GM18873 (cell line): ENCODE measurements around the gene NLRC5.

Experiments
- ATAC-seq: cut with Tn5 transposase; IDR thresholded peaks from one replicate; pipeline ENCODE4 v1.9.1; 2021; ENCODE audit warnings: mild to moderate bottlenecking, moderate library complexity, moderate number of reproducible peaks; ENCODE audit not compliant: unreplicated experiment, low FRiP score

NLRC5 gene, protein sequence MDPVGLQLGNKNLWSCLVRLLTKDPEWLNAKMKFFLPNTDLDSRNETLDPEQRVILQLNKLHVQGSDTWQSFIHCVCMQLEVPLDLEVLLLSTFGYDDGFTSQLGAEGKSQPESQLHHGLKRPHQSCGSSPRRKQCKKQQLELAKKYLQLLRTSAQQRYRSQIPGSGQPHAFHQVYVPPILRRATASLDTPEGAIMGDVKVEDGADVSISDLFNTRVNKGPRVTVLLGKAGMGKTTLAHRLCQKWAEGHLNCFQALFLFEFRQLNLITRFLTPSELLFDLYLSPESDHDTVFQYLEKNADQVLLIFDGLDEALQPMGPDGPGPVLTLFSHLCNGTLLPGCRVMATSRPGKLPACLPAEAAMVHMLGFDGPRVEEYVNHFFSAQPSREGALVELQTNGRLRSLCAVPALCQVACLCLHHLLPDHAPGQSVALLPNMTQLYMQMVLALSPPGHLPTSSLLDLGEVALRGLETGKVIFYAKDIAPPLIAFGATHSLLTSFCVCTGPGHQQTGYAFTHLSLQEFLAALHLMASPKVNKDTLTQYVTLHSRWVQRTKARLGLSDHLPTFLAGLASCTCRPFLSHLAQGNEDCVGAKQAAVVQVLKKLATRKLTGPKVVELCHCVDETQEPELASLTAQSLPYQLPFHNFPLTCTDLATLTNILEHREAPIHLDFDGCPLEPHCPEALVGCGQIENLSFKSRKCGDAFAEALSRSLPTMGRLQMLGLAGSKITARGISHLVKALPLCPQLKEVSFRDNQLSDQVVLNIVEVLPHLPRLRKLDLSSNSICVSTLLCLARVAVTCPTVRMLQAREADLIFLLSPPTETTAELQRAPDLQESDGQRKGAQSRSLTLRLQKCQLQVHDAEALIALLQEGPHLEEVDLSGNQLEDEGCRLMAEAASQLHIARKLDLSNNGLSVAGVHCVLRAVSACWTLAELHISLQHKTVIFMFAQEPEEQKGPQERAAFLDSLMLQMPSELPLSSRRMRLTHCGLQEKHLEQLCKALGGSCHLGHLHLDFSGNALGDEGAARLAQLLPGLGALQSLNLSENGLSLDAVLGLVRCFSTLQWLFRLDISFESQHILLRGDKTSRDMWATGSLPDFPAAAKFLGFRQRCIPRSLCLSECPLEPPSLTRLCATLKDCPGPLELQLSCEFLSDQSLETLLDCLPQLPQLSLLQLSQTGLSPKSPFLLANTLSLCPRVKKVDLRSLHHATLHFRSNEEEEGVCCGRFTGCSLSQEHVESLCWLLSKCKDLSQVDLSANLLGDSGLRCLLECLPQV (N-terminal part only)

DNA sequence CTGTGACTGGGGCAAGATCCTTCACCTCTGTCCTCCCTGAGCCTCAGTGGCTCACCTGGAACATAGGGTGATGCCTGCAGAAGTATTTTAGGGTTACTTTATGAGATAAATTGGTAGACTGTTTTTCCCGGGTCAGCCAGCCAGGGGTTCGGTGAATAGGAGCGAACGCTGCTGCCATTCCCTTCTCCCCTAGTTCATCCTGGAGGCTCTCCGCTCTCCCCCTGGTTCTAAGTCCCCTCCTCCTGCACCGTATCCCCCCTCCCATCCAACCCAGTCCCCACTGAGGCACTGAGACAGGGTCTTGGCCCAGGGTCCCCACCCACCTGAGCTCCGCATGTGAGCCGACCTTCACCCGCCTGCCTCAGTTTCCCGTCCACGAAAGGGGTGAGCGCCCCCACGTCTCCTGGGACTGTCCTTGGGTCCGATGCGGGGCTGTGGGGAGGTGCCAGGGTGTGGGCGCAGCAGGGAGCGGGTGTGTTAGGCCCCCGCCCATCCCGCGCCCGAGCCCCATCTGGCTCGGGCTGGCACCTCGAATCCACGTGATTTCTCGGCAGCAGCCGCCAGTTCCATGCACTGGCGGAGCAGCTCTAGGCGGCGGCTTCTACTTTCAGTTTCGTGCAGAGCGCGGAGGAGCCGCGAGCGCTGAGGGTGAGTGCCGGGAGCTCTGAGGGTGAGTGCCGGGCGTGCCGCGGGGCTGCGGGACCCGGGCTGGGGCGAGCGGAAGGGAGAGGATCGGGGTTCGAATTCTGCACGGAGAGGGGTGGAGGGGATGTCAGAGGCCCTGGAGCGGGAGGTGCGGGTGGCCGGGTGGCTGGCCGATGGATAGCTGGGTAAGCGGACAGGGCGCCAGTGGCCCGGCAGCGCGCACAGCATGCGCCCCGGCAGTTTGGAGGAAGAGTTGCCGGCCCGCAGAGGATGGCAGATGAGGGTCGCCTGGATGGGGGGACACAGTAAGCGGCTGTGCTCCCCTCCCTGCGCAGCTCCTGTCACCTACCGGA lies at the start of gene NLRC5:
Gene NLRC5, plus strand, starts transcription at position 610 of the 998 bp plus-strand sequence. CDS start 31,156 bp downstream, outside the sequence.
- ATAC-seq, result peak; percentile 46

- ATAC-seq, result no peak
Observed at GRCh38 chr16:56939801-56940200, 49.6 kb upstream of the NLRC5 start.

GRCh38 chr16:56941092-56941491 lies 48.3 kb upstream of the NLRC5 start:
- ATAC-seq, result no peak

GRCh38 chr16:56941856-56942331 lies 47.5 kb upstream of the NLRC5 start:
- no peak for ATAC-seq

DNA sequence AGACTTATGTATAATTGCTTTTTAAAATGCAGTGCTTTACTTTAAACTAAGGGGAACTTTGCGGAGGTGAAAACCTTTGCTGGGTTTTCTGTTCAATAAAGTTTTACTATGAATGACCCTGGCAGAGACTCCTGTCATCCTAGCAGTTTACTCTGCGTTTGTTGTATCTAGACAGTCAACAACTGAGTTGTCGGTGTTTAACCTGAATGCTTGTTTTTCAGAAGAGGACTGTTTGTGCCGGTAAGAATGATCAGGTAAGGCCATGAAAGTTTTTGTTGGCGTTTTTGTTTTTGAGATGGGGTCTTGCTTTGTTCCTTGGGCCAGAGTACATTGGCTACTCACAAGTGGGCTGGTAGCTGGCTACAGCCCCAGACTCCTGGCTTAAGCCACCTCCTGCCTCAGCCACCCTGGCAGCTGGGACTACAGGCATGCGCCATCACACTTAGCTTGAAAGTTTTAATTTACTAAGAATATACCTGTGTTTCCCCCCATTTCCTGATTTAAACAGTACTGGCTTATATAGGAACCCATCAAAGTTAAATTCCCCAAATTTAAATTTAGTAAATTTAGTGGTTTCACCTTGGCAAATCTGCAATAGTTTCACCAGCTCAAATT lies 45.5 kb upstream of the NLRC5 start:
- no peak for ATAC-seq

- peak; percentile 53 for ATAC-seq
Observed at GRCh38 chr16:56944954-56945839, 44.2 kb upstream of the NLRC5 start.

GRCh38 chr16:56945847-56946527 lies 43.4 kb upstream of the NLRC5 start:
- ATAC-seq, result no peak

GRCh38 chr16:56946767-56947603 lies 42.4 kb upstream of the NLRC5 start:
- ATAC-seq, result no peak

- no peak for ATAC-seq
Observed at GRCh38 chr16:56947604-56947995, 41.8 kb upstream of the NLRC5 start.

- no peak for ATAC-seq
Observed at GRCh38 chr16:56948234-56948633, 41.1 kb upstream of the NLRC5 start.

DNA sequence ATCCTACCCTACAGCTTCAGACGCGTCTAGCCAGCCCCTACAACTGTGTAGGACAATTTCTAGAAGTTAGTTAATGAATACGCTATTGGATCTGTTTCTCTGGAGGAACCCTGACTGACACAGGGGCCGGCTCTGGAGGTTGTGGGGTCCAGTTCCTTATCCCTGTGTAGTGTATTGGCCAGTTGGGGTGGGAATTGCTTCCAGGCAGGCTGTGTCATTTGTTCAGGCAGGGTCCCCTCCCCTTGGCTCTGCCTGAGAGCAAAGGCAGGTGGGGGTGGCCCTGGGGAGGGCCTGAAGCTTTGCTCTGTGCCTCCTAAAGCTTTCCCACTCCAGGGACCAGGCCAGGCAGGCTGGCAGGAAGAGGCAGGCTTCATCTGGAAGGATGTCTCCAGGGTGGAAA lies 39.3 kb upstream of the NLRC5 start:
- no peak for ATAC-seq

DNA sequence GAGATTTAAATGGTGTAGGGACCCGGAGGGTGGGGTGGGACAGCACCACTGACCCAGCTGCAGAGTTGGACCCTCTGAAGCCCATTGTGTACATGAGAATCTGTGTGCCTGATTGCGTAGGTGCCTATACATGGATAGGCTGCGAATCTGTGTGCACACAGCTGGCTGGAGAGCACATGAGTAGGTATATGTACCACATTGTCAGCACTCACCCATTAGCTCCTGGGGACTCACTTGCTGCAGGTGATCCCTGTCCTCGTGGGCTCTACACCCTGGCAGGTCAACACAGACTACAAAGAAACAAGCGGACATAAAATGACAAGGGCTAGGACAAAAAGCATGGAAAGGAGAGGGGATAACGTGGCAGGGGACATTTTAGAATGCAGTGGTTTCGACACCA lies 38.9 kb upstream of the NLRC5 start:
- no peak for ATAC-seq

DNA sequence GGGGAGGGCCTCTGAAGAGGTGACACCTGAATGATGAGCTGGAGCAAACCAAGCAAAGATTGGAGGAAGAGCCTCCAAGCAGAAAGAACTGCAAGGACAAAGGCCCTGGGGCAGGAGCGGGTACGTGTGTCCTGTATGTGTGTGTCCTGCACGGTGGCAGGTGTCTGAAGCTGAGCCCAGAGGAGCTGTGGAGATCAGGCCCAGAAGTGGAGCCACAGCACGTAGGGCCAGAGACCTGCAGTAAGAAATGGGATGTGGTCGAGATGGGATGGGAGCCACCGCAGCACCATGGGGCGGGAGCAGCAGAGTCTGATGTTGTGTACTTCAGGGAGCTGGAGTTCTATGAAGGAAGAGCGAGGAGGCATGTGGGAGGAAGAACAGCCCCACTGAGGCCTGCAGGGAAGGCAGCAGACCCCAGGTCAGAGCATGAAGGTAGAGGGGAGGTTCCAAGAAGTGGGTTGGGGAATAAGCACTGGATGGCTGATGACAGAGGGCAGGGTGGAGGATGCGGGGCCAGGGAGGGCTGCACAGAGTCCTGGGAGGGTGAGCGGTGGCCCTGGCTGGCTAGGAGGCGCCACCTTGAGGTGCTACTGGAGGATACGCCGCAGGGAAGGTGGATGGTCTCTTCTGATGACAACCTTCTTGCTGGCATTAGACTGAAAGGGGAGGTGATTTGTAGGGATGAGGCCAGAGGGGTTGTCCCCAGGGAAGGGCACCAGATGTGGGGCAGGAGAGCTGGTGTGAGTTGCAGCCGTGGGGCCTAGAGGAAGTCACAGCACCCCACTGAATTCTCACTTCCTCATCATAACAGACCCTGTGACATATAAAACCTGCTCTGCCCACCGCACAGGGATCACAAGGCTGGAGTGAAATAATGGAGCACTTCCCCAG lies 38.2 kb upstream of the NLRC5 start:
- ATAC-seq, result peak; percentile 39

DNA sequence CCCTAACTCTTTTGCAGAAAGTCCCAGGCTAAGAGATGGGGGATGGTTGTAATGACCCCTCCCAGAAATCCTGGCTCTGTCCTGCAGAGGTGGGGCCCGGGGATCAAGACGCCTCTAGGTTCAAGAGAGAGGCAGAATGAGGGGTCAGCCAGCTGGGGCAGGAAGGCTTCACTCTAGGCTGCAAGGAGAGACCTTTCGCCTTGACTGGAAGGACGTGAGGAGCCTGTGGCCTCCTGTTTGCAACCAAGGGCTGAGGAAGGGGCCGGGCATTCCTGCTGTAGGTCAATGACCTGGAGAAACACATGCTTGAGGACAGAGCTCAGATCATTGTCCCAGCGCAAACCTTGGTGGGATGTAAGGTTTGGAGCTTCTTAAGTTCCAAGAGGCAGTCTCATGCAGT lies 36.4 kb upstream of the NLRC5 start:
- no peak for ATAC-seq

GRCh38 chr16:56956076-56956475 lies 33.3 kb upstream of the NLRC5 start:
- no peak for ATAC-seq

GRCh38 chr16:56956756-56957155 lies 32.6 kb upstream of the NLRC5 start:
- no peak for ATAC-seq
